WTC11 (cell line): ENCODE measurements around the gene CPSF4. TPM values are rescaled to one million over a fixed set of nuclear protein-coding genes. Genes with fewer than 3 reads are reported as not detected.

Experiments
- ATAC-seq: fragments of 200-7000 bp; cut with Tn5 transposase; 2 replicates; pipeline ENCODE4 v1.10.0; 2021; ENCODE audit warnings: mild to moderate bottlenecking, moderate library complexity
- CTCF ChIA-PET: fragments of 300-600 bp; sonication (Branson Sonifier 250); formaldehyde crosslinking; loops from one replicate; lab custom pipeline; 2021; ENCODE audit warnings: antibody characterized with exemption; lab: Charles Lee
- POLR2A ChIA-PET: fragments of 350-600 bp; sonication (Branson Sonifier 250); formaldehyde crosslinking; loops from one replicate; lab custom pipeline; 2021; ENCODE audit warnings: antibody characterized with exemption; lab: Charles Lee
- DNase-seq: peaks from one replicate; pipeline ENCODE4 v3.0.0; 2021; ENCODE audit warnings: low spot score
- H3K27ac Mint-ChIP-seq: 2 replicates; pipeline ENCODE4 v1.8.0; 2021; ENCODE audit warnings: mixed read lengths
- H3K27me3 Mint-ChIP-seq: 2 replicates; pipeline ENCODE4 v1.8.0; 2021; ENCODE audit warnings: low read depth, mild to moderate bottlenecking, moderate library complexity, mixed read lengths
- H3K36me3 Mint-ChIP-seq: 2 replicates; pipeline ENCODE4 v1.8.0; 2021; ENCODE audit warnings: mixed read lengths
- H3K4me1 Mint-ChIP-seq: 2 replicates; pipeline ENCODE4 v1.8.0; 2022; ENCODE audit warnings: mixed read lengths
- H3K4me3 Mint-ChIP-seq: 2 replicates; pipeline ENCODE4 v1.8.0; 2021; ENCODE audit warnings: mild to moderate bottlenecking, moderate library complexity, mixed read lengths
- H3K9me3 Mint-ChIP-seq: 2 replicates; pipeline ENCODE4 v1.8.0; 2021; ENCODE audit warnings: mixed read lengths
- EMX1 ChIP-seq: fragments of 250-450 bp; sonication (Bioruptor Pico); IDR thresholded peaks from 2 replicates; pipeline ENCODE4 v1.8.0; 2021; ENCODE audit warnings: mild to moderate bottlenecking
- ESRRA ChIP-seq: sonication (generic); formaldehyde crosslinking; IDR thresholded peaks from 2 replicates; pipeline ENCODE4 v1.8.1; 2022; ENCODE audit warnings: mild to moderate bottlenecking, missing genetic modification reagents, borderline replicate concordance
- MXD4 ChIP-seq: fragments of 250-450 bp; sonication (Bioruptor Pico); IDR thresholded peaks from 2 replicates; pipeline ENCODE4 v1.8.0; 2021; ENCODE audit warnings: mild to moderate bottlenecking, moderate library complexity, borderline replicate concordance
- NFATC4 ChIP-seq: fragments of 250-450 bp; sonication (Bioruptor Pico); IDR thresholded peaks from 2 replicates; pipeline ENCODE4 v1.9.0; 2021; ENCODE audit warnings: mild to moderate bottlenecking
- NR3C1 ChIP-seq: sonication (generic); formaldehyde crosslinking; conservative IDR thresholded peaks from 2 replicates; pipeline ENCODE4 v1.8.1; 2023; ENCODE audit warnings: low read depth, mild to moderate bottlenecking, missing genetic modification reagents
- SMAD3 ChIP-seq: sonication (generic); formaldehyde crosslinking; IDR thresholded peaks from 2 replicates; pipeline ENCODE4 v1.8.0; 2022; ENCODE audit warnings: missing genetic modification reagents, mild to moderate bottlenecking, borderline replicate concordance
- ZNF121 ChIP-seq: sonication (generic); formaldehyde crosslinking; IDR thresholded peaks from 2 replicates; pipeline ENCODE4 v1.8.0; 2023; ENCODE audit warnings: missing genetic modification reagents
- ZNF138 ChIP-seq: sonication (generic); formaldehyde crosslinking; conservative IDR thresholded peaks from 2 replicates; pipeline ENCODE4 v1.8.1; 2022; ENCODE audit warnings: mild to moderate bottlenecking, moderate library complexity, missing genetic modification reagents
- ZNF416 ChIP-seq: fragments of 250-450 bp; sonication (Bioruptor Pico); IDR thresholded peaks from 2 replicates; pipeline ENCODE4 v1.9.0; 2021; ENCODE audit warnings: mild to moderate bottlenecking, inconsistent platforms
- total RNA-seq: library from RNA; stranded (reverse); gene quantifications from 3 replicates; pipeline ENCODE4 v1.2.3, GENCODE V29; 2021
- TF ChIP-seq, protein P1 (sequence below): sonication (generic); formaldehyde crosslinking; IDR thresholded peaks from 2 replicates; pipeline ENCODE4 v1.8.0; 2022; ENCODE audit warnings: missing genetic modification reagents
- TF ChIP-seq, protein P2 (sequence below): sonication (generic); formaldehyde crosslinking; IDR thresholded peaks from 2 replicates; pipeline ENCODE4 v1.8.0; 2022; ENCODE audit warnings: mild to moderate bottlenecking, missing genetic modification reagents
- TF ChIP-seq, protein P3 (sequence below): sonication (generic); formaldehyde crosslinking; conservative IDR thresholded peaks from 2 replicates; pipeline ENCODE4 v1.8.1; 2023; ENCODE audit warnings: mild to moderate bottlenecking, low read depth, missing genetic modification reagents, moderate library complexity
- TF ChIP-seq, protein P4 (sequence below): sonication (generic); formaldehyde crosslinking; IDR thresholded peaks from 2 replicates; pipeline ENCODE4 v1.8.1; 2022; ENCODE audit warnings: mild to moderate bottlenecking, moderate library complexity, missing genetic modification reagents
- TF ChIP-seq, protein P5 (sequence below): fragments of 250-450 bp; sonication (Bioruptor Pico); conservative IDR thresholded peaks from 2 replicates; pipeline ENCODE4 v1.9.0; 2021; ENCODE audit warnings: mild to moderate bottlenecking
- TF ChIP-seq, protein P6 (sequence below): sonication (generic); formaldehyde crosslinking; IDR thresholded peaks from 2 replicates; pipeline ENCODE4 v1.8.1; 2022; ENCODE audit warnings: mild to moderate bottlenecking, missing genetic modification reagents, moderate library complexity, borderline replicate concordance
- TF ChIP-seq, protein P7 (sequence below): sonication (generic); formaldehyde crosslinking; IDR thresholded peaks from 2 replicates; pipeline ENCODE4 v1.8.1; 2023; ENCODE audit warnings: mild to moderate bottlenecking, missing genetic modification reagents
- TF ChIP-seq, protein P8 (sequence below): sonication (generic); formaldehyde crosslinking; IDR thresholded peaks from 2 replicates; pipeline ENCODE4 v1.8.1; 2023; ENCODE audit warnings: mild to moderate bottlenecking, missing genetic modification reagents, moderate library complexity
- TF ChIP-seq, protein P9 (sequence below): fragments of 250-450 bp; sonication (Bioruptor Pico); IDR thresholded peaks from 2 replicates; pipeline ENCODE4 v1.8.0; 2021; ENCODE audit warnings: mild to moderate bottlenecking

Gene CPSF4
- total RNA-seq, 1 experiment from 2014 or later: 109 TPM

DNA sequence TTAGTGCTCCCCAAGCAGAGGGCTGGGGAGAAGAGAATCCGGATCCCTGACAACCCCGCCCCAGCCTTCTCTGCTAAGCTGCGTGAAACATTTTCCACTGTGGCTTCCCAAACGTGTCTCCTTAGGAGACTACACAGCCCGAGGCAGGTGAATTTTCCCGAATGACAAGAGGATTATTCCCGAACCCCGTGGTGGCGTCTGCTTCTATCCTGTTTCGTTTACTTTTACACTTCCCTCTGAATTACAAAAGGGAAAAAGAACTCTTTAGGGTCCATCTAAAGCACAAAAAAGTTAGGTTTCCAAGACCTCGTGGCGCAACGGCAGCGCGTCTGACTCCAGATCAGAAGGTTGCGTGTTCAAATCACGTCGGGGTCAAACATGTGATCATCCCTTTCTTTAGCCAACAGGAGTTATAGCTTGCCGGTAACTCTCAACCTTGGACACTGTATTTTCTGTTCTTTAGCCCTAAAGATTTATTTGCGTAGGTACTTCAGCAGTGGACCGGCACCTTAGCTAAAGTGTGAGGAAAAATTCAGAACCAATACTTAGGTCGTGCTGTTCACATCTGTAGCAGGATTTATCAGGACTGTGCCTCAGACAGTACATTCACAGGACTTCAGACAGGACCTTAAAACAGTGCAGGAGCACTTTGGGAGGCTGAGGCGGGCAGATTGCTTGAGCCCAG is 30.8 kb downstream of the CPSF4 start (continued):
- TF ChIP-seq, protein P1, sequence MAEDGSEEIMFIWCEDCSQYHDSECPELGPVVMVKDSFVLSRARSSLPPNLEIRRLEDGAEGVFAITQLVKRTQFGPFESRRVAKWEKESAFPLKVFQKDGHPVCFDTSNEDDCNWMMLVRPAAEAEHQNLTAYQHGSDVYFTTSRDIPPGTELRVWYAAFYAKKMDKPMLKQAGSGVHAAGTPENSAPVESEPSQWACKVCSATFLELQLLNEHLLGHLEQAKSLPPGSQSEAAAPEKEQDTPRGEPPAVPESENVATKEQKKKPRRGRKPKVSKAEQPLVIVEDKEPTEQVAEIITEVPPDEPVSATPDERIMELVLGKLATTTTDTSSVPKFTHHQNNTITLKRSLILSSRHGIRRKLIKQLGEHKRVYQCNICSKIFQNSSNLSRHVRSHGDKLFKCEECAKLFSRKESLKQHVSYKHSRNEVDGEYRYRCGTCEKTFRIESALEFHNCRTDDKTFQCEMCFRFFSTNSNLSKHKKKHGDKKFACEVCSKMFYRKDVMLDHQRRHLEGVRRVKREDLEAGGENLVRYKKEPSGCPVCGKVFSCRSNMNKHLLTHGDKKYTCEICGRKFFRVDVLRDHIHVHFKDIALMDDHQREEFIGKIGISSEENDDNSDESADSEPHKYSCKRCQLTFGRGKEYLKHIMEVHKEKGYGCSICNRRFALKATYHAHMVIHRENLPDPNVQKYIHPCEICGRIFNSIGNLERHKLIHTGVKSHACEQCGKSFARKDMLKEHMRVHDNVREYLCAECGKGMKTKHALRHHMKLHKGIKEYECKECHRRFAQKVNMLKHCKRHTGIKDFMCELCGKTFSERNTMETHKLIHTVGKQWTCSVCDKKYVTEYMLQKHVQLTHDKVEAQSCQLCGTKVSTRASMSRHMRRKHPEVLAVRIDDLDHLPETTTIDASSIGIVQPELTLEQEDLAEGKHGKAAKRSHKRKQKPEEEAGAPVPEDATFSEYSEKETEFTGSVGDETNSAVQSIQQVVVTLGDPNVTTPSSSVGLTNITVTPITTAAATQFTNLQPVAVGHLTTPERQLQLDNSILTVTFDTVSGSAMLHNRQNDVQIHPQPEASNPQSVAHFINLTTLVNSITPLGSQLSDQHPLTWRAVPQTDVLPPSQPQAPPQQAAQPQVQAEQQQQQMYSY (CRISPR knock-in tag): no peak
- TF ChIP-seq ZNF121 (CRISPR knock-in tag) (no peak), NR3C1 (no peak)
- TF ChIP-seq, protein P2, sequence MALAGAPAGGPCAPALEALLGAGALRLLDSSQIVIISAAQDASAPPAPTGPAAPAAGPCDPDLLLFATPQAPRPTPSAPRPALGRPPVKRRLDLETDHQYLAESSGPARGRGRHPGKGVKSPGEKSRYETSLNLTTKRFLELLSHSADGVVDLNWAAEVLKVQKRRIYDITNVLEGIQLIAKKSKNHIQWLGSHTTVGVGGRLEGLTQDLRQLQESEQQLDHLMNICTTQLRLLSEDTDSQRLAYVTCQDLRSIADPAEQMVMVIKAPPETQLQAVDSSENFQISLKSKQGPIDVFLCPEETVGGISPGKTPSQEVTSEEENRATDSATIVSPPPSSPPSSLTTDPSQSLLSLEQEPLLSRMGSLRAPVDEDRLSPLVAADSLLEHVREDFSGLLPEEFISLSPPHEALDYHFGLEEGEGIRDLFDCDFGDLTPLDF (CRISPR knock-in tag): no peak

DNA sequence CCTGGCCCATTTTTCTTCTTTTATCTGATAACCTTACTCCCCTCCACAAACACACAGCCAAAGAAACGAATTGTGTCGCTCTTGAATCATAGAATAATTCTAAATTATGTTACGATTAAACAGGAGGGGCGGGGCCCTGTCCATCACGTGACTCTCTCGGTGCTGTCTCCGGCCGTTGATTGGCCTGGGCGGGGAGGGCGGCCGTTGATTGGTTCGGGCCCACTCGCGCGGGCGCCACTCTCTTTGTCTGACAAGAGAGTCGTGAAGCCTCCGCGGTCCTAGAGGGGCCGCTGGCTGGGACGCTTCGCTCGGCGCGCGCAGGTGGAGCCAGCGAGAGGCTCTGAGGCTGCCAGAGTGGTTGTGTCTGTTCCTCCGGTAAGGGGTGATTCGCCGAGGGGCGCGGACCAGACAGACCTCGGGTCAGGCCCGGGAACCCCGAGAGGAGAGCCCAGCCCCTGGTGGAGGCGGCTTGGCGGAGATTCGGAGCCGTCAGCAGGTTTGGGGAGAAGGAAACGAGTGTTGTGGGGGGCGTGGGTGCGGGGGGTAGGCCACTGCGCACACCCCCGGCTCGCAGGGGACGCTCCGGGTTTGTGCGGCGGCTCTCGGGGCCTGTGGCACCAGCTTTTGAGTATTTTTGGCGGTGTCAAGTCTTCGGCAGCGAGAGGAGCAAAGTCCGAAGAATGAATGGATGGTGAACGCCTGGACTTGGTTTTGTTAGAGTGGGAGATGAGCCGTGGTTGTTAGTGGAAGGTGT is 34.0 kb downstream of the CPSF4 start, which contains the start of gene ZNF789:
ZNF789 (plus strand) TSS at position 330 of the 754 bp plus-strand sequence. CDS start 3,567 bp downstream, outside the sequence.
- POLR2A ChIA-PET: interaction anchor here (1.3 kb wide), 1 partner anchor 64 kb away, joined by 5 read pairs; the partner anchor contains the start of genes BUD31 and PDAP1
- Mint-ChIP-seq H3K27me3 (peaks cover 5% of the 10 kb centered on the region; the same call in 1 of the 2 replicates), H3K27ac (peak within 1 kb of the TSS; percentile 96), H3K36me3 (peaks cover 8% of the 10 kb centered on the region), H3K4me1 (peaks cover 14% of the 10 kb centered on the region), H3K4me3 (peak within 1 kb of the TSS; percentile 98), H3K9me3 (no peaks in the 10 kb centered on the region)
- CTCF ChIA-PET: no interaction called here
- ATAC-seq: peak; percentile 94
- peak; percentile 99 for DNase-seq
- TF ChIP-seq, protein P3, sequence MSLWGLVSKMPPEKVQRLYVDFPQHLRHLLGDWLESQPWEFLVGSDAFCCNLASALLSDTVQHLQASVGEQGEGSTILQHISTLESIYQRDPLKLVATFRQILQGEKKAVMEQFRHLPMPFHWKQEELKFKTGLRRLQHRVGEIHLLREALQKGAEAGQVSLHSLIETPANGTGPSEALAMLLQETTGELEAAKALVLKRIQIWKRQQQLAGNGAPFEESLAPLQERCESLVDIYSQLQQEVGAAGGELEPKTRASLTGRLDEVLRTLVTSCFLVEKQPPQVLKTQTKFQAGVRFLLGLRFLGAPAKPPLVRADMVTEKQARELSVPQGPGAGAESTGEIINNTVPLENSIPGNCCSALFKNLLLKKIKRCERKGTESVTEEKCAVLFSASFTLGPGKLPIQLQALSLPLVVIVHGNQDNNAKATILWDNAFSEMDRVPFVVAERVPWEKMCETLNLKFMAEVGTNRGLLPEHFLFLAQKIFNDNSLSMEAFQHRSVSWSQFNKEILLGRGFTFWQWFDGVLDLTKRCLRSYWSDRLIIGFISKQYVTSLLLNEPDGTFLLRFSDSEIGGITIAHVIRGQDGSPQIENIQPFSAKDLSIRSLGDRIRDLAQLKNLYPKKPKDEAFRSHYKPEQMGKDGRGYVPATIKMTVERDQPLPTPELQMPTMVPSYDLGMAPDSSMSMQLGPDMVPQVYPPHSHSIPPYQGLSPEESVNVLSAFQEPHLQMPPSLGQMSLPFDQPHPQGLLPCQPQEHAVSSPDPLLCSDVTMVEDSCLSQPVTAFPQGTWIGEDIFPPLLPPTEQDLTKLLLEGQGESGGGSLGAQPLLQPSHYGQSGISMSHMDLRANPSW (CRISPR knock-in tag): no peak
- TF ChIP-seq EMX1 (no peak), ESRRA (CRISPR knock-in tag) (no peak), ZNF138 (CRISPR knock-in tag) (no peak), MXD4 (CRISPR knock-in tag) (no peak), NFATC4 (CRISPR knock-in tag) (no peak), ZNF416 (CRISPR knock-in tag) (no peak), SMAD3 (no peak)
- TF ChIP-seq, protein P4, sequence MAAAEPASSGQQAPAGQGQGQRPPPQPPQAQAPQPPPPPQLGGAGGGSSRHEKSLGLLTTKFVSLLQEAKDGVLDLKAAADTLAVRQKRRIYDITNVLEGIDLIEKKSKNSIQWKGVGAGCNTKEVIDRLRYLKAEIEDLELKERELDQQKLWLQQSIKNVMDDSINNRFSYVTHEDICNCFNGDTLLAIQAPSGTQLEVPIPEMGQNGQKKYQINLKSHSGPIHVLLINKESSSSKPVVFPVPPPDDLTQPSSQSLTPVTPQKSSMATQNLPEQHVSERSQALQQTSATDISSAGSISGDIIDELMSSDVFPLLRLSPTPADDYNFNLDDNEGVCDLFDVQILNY (CRISPR knock-in tag): peak; percentile 51; the same call in 1 of the 2 replicates
- TF ChIP-seq, protein P5, sequence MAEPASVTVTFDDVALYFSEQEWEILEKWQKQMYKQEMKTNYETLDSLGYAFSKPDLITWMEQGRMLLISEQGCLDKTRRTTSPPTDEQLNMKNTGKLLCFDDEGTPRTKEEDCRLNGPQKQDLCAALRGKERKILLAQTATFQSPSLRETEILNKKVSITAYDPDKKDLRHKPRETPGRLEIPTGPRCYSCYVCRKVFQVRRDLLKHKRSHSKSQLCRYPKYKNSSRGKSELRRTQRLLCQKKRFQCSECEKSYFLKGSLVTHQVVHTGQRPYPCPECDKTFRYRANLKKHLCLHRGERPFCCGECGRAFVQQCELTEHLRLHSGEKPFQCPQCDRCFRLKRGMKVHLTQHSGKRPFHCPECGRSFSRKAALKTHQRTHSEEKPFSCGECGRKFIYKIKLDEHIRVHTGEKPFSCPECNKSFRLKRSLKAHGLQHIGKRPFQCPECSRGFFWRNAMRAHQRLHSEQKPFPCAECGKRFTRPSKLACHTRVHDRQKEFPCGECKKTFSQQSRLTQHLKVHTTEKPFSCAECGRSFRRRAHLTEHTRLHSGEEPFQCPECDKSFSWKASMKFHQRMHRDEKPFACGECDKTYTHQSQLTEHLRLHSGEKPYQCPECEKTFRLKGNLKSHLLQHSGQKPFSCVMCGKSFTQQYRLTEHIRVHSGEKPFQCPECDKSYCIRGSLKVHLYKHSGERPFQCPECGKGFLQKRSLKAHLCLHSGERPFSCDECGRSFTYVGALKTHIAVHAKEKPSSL (CRISPR knock-in tag): no peak
- TF ChIP-seq, protein P6, sequence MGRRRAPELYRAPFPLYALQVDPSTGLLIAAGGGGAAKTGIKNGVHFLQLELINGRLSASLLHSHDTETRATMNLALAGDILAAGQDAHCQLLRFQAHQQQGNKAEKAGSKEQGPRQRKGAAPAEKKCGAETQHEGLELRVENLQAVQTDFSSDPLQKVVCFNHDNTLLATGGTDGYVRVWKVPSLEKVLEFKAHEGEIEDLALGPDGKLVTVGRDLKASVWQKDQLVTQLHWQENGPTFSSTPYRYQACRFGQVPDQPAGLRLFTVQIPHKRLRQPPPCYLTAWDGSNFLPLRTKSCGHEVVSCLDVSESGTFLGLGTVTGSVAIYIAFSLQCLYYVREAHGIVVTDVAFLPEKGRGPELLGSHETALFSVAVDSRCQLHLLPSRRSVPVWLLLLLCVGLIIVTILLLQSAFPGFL: no peak
- TF ChIP-seq, protein P7, sequence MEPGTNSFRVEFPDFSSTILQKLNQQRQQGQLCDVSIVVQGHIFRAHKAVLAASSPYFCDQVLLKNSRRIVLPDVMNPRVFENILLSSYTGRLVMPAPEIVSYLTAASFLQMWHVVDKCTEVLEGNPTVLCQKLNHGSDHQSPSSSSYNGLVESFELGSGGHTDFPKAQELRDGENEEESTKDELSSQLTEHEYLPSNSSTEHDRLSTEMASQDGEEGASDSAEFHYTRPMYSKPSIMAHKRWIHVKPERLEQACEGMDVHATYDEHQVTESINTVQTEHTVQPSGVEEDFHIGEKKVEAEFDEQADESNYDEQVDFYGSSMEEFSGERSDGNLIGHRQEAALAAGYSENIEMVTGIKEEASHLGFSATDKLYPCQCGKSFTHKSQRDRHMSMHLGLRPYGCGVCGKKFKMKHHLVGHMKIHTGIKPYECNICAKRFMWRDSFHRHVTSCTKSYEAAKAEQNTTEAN (CRISPR knock-in tag): no peak
- TF ChIP-seq, protein P8, sequence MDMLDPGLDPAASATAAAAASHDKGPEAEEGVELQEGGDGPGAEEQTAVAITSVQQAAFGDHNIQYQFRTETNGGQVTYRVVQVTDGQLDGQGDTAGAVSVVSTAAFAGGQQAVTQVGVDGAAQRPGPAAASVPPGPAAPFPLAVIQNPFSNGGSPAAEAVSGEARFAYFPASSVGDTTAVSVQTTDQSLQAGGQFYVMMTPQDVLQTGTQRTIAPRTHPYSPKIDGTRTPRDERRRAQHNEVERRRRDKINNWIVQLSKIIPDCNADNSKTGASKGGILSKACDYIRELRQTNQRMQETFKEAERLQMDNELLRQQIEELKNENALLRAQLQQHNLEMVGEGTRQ (CRISPR knock-in tag): peak; percentile 98
- TF ChIP-seq, protein P9, sequence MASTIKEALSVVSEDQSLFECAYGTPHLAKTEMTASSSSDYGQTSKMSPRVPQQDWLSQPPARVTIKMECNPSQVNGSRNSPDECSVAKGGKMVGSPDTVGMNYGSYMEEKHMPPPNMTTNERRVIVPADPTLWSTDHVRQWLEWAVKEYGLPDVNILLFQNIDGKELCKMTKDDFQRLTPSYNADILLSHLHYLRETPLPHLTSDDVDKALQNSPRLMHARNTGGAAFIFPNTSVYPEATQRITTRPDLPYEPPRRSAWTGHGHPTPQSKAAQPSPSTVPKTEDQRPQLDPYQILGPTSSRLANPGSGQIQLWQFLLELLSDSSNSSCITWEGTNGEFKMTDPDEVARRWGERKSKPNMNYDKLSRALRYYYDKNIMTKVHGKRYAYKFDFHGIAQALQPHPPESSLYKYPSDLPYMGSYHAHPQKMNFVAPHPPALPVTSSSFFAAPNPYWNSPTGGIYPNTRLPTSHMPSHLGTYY (CRISPR knock-in tag): no peak
